Transverse colon (tissue), 4 donors: ENCODE results near the gene CASK. TPM values are rescaled to one million over a fixed set of nuclear protein-coding genes. Genes with fewer than 3 reads are reported as not detected.

Experiments used
- DNase-seq: peaks from one replicate; pipeline ENCODE4 v3.0.0-alpha.2; 2019
- H3K27ac ChIP-seq, 4 donors: fragments of 200-600 bp; sonication (generic); 2 replicates each; pipeline ENCODE4 v1.5.1; 2016 to 2018; ENCODE audit warnings: inconsistent platforms in 4 of 4
- H3K27me3 ChIP-seq: fragments of 200-600 bp; sonication (generic); 2 replicates; pipeline ENCODE4 v1.5.1; 2017; ENCODE audit warnings: inconsistent platforms
- H3K36me3 ChIP-seq, 4 donors: fragments of 200-600 bp; sonication (generic); 2 replicates each; pipeline ENCODE4 v1.5.1; 2017 to 2019; ENCODE audit warnings: inconsistent platforms in 4 of 4
- H3K4me1 ChIP-seq, 4 donors: fragments of 200-600 bp; sonication (generic); 2 replicates each; pipeline ENCODE4 v1.5.1; 2017 to 2020; ENCODE audit warnings: inconsistent platforms in 4 of 4
- H3K4me3 ChIP-seq, 4 donors: fragments of 200-600 bp; sonication (generic); 1 replicate in 1 of 4; 2 replicates in 3 of 4; pipeline versions ENCODE4 v1.5.1 to v1.6.1; 2017 to 2019; ENCODE audit warnings: inconsistent platforms in 4 of 4
- H3K9me3 ChIP-seq, 2 donors: fragments of 200-600 bp; sonication (generic); 2 replicates each; pipeline ENCODE4 v1.5.1; 2017 to 2019; ENCODE audit warnings: inconsistent platforms in 2 of 2
- CTCF ChIP-seq, 5 experiments: fragments of 200-600 bp in 3 of 5; fragments of 450-650 bp in 2 of 5; sonication (generic) in 3 of 5; IDR thresholded peaks; 1 replicate in 2 of 5; 2 replicates in 3 of 5; pipeline ENCODE4 v1.5.1; 2016 to 2017; ENCODE audit warnings: antibody characterized with exemption in 5 of 5, inconsistent platforms in 3 of 5, mild to moderate bottlenecking in 2 of 5, moderate library complexity in 1 of 5
- EP300 ChIP-seq: sonication (generic); formaldehyde crosslinking; IDR thresholded peaks from one replicate; pipeline ENCODE4 v1.6.1; 2017; ENCODE audit warnings: antibody characterized with exemption, low read depth
- POLR2A ChIP-seq: fragments of 450-650 bp; IDR thresholded peaks from one replicate; pipeline ENCODE4 v1.6.1; 2016; ENCODE audit warnings: antibody characterized with exemption, mild to moderate bottlenecking, moderate library complexity
- POLR2AphosphoS5 ChIP-seq, 3 donors: sonication (generic); formaldehyde crosslinking; IDR thresholded peaks; one replicate each; pipeline ENCODE4 v1.6.1; 2016; ENCODE audit warnings: antibody characterized with exemption in 3 of 3
- WGBS, 2 donors: methylation state at CpG; one replicate each; pipeline ENCODE4 v1.1.5; 2018; ENCODE audit warnings: low coverage in 1 of 2; 5-methylcytosine and 5-hydroxymethylcytosine counted together
- in situ Hi-C, 4 donors: fragments of 200-750 bp; cut with MboI; loops; one replicate each; pipeline versions ENCODE4 v1.15.0 to v1.15.1; 2017; ENCODE audit warnings: low sequenced_read_pairs in 3 of 4, low pct_ligation_motif_present in 1 of 4, low pct_unique_long_range_greater_than_20kb in 1 of 4
- intact Hi-C: fragments of 100-400 bp; cut with DNase I; formaldehyde crosslinking; loops from one replicate; pipeline ENCODE4 v1.15.1; 2023; ENCODE audit warnings: low total_unique reads
- total RNA-seq, 4 donors: library from RNA; depleted of rRNA; stranded (reverse); fragments of >200 nt; gene quantifications; one replicate each; pipeline ENCODE4 v1.1.0, GENCODE V29; 2016

Gene CASK
- total RNA-seq, 4 donors from 2014 or later, result 26.6 to 86.1 (median 56.3) TPM

DNA sequence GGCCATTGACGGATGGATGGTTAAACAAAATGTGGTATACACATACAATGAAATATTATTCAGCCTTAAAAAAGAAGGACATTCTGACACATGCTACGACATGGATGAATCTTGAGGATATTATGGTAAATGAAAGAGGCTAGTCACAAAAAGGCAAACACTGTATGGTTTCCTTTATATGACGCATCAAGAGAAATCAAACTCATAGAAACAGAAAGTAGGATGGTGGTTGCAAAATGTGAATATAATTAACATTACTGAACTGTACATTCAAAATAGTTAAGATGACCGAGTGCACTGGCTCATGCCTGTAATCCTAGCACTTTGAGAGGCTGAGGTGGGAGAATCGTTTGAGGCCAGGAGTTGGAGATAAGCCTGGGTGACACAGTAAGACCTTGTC is 9.5 kb upstream of the CASK start:
- TF ChIP-seq POLR2A (no peak), CTCF (IDR thresholded peaks at IDR 0.05) (no peak), POLR2AphosphoS5 (IDR thresholded peaks at IDR 0.05) (no peak), EP300 (no peak)
- intact Hi-C loops (no loop called here), in situ Hi-C loops (no loop called here)
- WGBS, 2 donors, result 90 to 100% methylated on average over 2 to 5 of the region's 5 CpGs
- Histone ChIP-seq H3K27me3 (no peaks in the 10 kb centered on the region), H3K27ac (no peak overlapping the region), H3K36me3 (no peaks in the 10 kb centered on the region), H3K9me3 (no peaks in the 10 kb centered on the region), H3K4me3 (no peak overlapping the region), H3K4me1 (no peaks in the 10 kb centered on the region)
- DNase-seq, result no peak

GRCh38 chrX:41931591-41931990 is 8.2 kb upstream of the CASK start:
- DNase-seq, result no peak
- in situ Hi-C loops (no loop called here), intact Hi-C loops (no loop called here)
- Histone ChIP-seq H3K27ac (no peak overlapping the region), H3K9me3 (no peaks in the 10 kb centered on the region), H3K4me3 (no peak overlapping the region), H3K27me3 (no peaks in the 10 kb centered on the region), H3K4me1 (no peaks in the 10 kb centered on the region), H3K36me3 (no peaks in the 10 kb centered on the region)
- TF ChIP-seq POLR2AphosphoS5 (IDR thresholded peaks at IDR 0.05) (no peak), POLR2A (no peak), EP300 (no peak), CTCF (IDR thresholded peaks at IDR 0.05) (no peak)

GRCh38 chrX:41923978-41924683 is 777 bp upstream of the CASK start:
- no peaks in the 10 kb centered on the region for H3K27me3 ChIP-seq
- WGBS, 2 donors, result 38% methylated on average over 16 of the region's 16 CpGs; no CpG with 5 or more reads in 1 of the 2 donors
- intact Hi-C loops, result no loop called here
- no peaks in the 10 kb centered on the region for H3K9me3 ChIP-seq
- H3K36me3 ChIP-seq, result no peaks in the 10 kb centered on the region
- H3K27ac ChIP-seq, result peak overlapping the region; percentile 88 to 95 (median 94)
- peak in 2 of 3 donors; percentile 20 to 27 for TF ChIP-seq POLR2AphosphoS5 (IDR thresholded peaks at IDR 0.05)
- TF ChIP-seq POLR2A, result no peak
- DNase-seq, result peak; percentile 51
- peaks cover 0 to 12% (median 0%) of the 10 kb centered on the region in 4 donors for H3K4me1 ChIP-seq
- H3K4me3 ChIP-seq, result peak overlapping the region; percentile 46 to 81 (median 58)
- in situ Hi-C loops, result no loop called here

DNA sequence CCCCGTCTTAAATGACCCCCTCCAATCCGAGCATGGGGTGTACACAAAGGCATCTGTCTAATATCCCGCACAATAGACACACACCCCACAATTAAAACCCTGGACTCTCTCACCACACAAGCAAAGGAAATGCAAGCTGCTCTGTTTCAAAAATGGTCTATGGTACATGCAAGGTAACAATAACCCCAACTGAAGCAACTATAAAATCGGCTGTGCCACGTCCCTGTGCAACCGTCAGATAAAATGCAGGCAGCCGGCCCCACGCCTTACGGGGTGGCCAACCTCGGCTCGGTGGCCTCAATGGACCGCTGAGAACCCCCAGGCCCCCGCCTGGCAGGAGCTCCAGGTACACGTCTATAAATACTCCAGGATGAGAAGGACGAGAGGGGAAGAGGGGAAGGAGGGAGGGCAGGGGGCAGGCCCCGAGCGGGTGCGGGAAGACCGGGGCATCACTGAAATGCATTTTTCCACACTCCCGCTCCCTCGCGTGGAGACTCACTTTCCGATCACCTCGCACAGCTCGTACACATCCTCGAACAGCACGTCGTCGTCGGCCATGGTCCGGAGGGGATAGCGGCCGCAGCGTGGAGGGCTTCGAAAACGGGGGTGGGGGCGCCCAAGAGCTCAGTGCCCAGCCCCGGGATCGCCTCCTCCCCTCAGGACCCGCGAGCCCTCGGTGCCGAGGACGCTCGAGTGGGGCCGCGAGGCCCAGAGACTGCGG is 763 bp downstream of the CASK start:
- peak overlapping the region; percentile 88 to 95 (median 94) for H3K27ac ChIP-seq
- intact Hi-C loops (no loop called here), in situ Hi-C loops (no loop called here)
- 55% methylated on average over 48 of the region's 48 CpGs; no CpG with 5 or more reads in 1 of the 2 donors for WGBS, 2 donors
- no peaks in the 10 kb centered on the region for H3K9me3 ChIP-seq
- peak; percentile 21 for DNase-seq
- H3K36me3 ChIP-seq, result no peaks in the 10 kb centered on the region
- no peak for TF ChIP-seq POLR2A
- no peak for TF ChIP-seq EP300
- TF ChIP-seq POLR2AphosphoS5 (IDR thresholded peaks at IDR 0.05), result no peak
- no peak for TF ChIP-seq CTCF (IDR thresholded peaks at IDR 0.05)
- peaks cover 0 to 14% (median under 1%) of the 10 kb centered on the region in 4 donors for H3K4me1 ChIP-seq
- H3K27me3 ChIP-seq, result no peaks in the 10 kb centered on the region
- peak overlapping the region; percentile 37 to 81 (median 57) for H3K4me3 ChIP-seq
